ENCODE measurements around the gene PUS10.
"Not testable (repeated sequence)": the region's sequence is repeated elsewhere in the genome, so short reads cannot be mapped to it uniquely, and the experiment has no call there.

Gene PUS10

GRCh38 chr2:60966507-60967405, 51.3 kb downstream of the PUS10 start:
- peak; percentile 23 to 44 for ATAC-seq

GRCh38 chr2:60965499-60965785, 52.6 kb downstream of the PUS10 start:
- no peak for ATAC-seq

GRCh38 chr2:60964651-60965498, 53.2 kb downstream of the PUS10 start:
- ATAC-seq, result peak; percentile 24 to 51

- ATAC-seq, result no peak
Measured at GRCh38 chr2:60963190-60963589, 54.9 kb downstream of the PUS10 start.

GRCh38 chr2:60962528-60962927, 55.5 kb downstream of the PUS10 start:
- no peak for ATAC-seq

GRCh38 chr2:60961457-60961856, 56.6 kb downstream of the PUS10 start:
- peak; percentile 55 to 61 for ATAC-seq

GRCh38 chr2:60960706-60961105, 57.3 kb downstream of the PUS10 start:
- no peak for ATAC-seq

- ATAC-seq, result no peak
Measured at GRCh38 chr2:60959501-60959900, 58.6 kb downstream of the PUS10 start.

GRCh38 chr2:60958800-60959199, 59.3 kb downstream of the PUS10 start:
- ATAC-seq, result no peak

GRCh38 chr2:60958361-60958760, 59.7 kb downstream of the PUS10 start:
- no peak for ATAC-seq

GRCh38 chr2:60957643-60958042, 60.4 kb downstream of the PUS10 start:
- no peak for ATAC-seq

- ATAC-seq, result no peak
Measured at GRCh38 chr2:60957224-60957623, 60.8 kb downstream of the PUS10 start.

- ATAC-seq, result no peak
Measured at GRCh38 chr2:60954139-60954538, 63.9 kb downstream of the PUS10 start.

GRCh38 chr2:60948926-60949579, 69.0 kb downstream of the PUS10 start:
- peak in 1 of 2 donors; percentile 38 for ATAC-seq

- ATAC-seq, result no peak
Measured at GRCh38 chr2:60948161-60948560, 69.9 kb downstream of the PUS10 start.

GRCh38 chr2:60947056-60947455, 71.0 kb downstream of the PUS10 start:
- ATAC-seq, result no peak

- no peak for ATAC-seq
Measured at GRCh38 chr2:60945341-60945740, 72.7 kb downstream of the PUS10 start.

- no peak for ATAC-seq
Measured at GRCh38 chr2:60939622-60940021, 78.4 kb downstream of the PUS10 start.

- no peak for ATAC-seq
Measured at GRCh38 chr2:60938301-60938700, 79.8 kb downstream of the PUS10 start.

- ATAC-seq, result no peak
Measured at GRCh38 chr2:60936757-60937156, 81.3 kb downstream of the PUS10 start.

GRCh38 chr2:60934165-60934722, 83.8 kb downstream of the PUS10 start:
- no peak for ATAC-seq

GRCh38 chr2:60932954-60933353, 85.1 kb downstream of the PUS10 start:
- ATAC-seq, result no peak

GRCh38 chr2:60932061-60932460, 86.0 kb downstream of the PUS10 start:
- ATAC-seq, result not testable (repeated sequence)
